Lung (tissue), 12 donors: Measurements from ENCODE around the gene P2RX5. TPM values are rescaled to one million over a fixed set of nuclear protein-coding genes. Genes with fewer than 3 reads are reported as not detected.
A peak's percentile ranks its signal among the peaks of the same experiment; 100 is the strongest.

ENCODE experiments used
- ATAC-seq: fragments of 200-7000 bp; cut with Tn5 transposase; one replicate; pipeline ENCODE4 v1.9.1; 2020; ENCODE audit warnings: moderate number of reproducible peaks; ENCODE audit not compliant: insufficient read depth, low FRiP score
- DNase-seq, 3 donors: peaks; one replicate each; pipeline ENCODE4 v3.0.0-alpha.2; 2013 to 2017
- H3K27ac ChIP-seq, 2 donors: one replicate each; pipeline ENCODE4 v1.5.1; 2013; ENCODE audit warnings: mild to moderate bottlenecking in 2 of 2, moderate library complexity in 2 of 2, control low read depth in 1 of 2, inconsistent platforms in 1 of 2, low read depth in 1 of 2, low read length in 1 of 2
- H3K27me3 ChIP-seq, 3 donors: one replicate each; pipeline ENCODE4 v1.5.1; 2013; ENCODE audit warnings: low read length in 2 of 3; ENCODE audit not compliant: control insufficient read depth in 3 of 3, insufficient read depth in 3 of 3
- H3K36me3 ChIP-seq, 4 donors: one replicate each; pipeline ENCODE4 v1.5.1; 2013; ENCODE audit warnings: low read length in 4 of 4, mild to moderate bottlenecking in 1 of 4, moderate library complexity in 1 of 4; ENCODE audit not compliant: control insufficient read depth in 4 of 4, insufficient read depth in 4 of 4
- H3K4me1 ChIP-seq, 5 donors: one replicate each; pipeline ENCODE4 v1.5.1; 2013; ENCODE audit warnings: low read length in 5 of 5, mild to moderate bottlenecking in 2 of 5, moderate library complexity in 1 of 5; ENCODE audit not compliant: control insufficient read depth in 5 of 5, insufficient read depth in 5 of 5
- H3K4me3 ChIP-seq: one replicate; pipeline ENCODE4 v1.5.1; 2013; ENCODE audit warnings: mild to moderate bottlenecking, control low read depth, moderate library complexity
- H3K9ac ChIP-seq, 2 donors: one replicate each; pipeline ENCODE4 v1.5.1; 2013; ENCODE audit warnings: low read length in 2 of 2, control low read depth in 1 of 2; ENCODE audit not compliant: insufficient read depth in 1 of 2
- H3K9me3 ChIP-seq, 4 donors: one replicate each; pipeline ENCODE4 v1.5.1; 2013; ENCODE audit warnings: low read length in 3 of 4, mild to moderate bottlenecking in 1 of 4, moderate library complexity in 1 of 4; ENCODE audit not compliant: control insufficient read depth in 4 of 4, insufficient read depth in 3 of 4
- WGBS, 2 donors: extraction: QIAGEN DNeasy Blood & Tissue Kit; methylation state at CpG; one replicate each; pipeline ENCODE4 v1.1.7; 2013; 5-methylcytosine and 5-hydroxymethylcytosine counted together
- polyA plus RNA-seq, 2 donors: library from polyadenylated mRNA; stranded (reverse); fragments of 200-250 nt; gene quantifications; one replicate each; pipeline ENCODE4 v1.2.1, GENCODE V29; 2013
- total RNA-seq, 2 donors: library from RNA; depleted of rRNA in 1 of 2; stranded (reverse); fragments of >200 nt in 1 of 2; gene quantifications; one replicate each; pipeline ENCODE4 v1.2.1, GENCODE V29; 2014 to 2021
- TF ChIP-seq, protein P1 (sequence below): IDR thresholded peaks from 2 replicates; pipeline ENCODE4 v1.5.1; 2012; ENCODE audit warnings: mild to moderate bottlenecking; ENCODE audit errors: control extremely low read depth, extremely low read depth
- donor health status: control.
- donor health status: control.
- donor health status: Bipolar disorder and iron deficiency.
- donor health status: healthy.
- donor health status: DM: yes; HTN: yes; CAD: no.

The P2RX5 gene
- total and polyA plus RNA-seq, 4 donors = 1.3 to 4.7 (median 3.3) TPM

DNA sequence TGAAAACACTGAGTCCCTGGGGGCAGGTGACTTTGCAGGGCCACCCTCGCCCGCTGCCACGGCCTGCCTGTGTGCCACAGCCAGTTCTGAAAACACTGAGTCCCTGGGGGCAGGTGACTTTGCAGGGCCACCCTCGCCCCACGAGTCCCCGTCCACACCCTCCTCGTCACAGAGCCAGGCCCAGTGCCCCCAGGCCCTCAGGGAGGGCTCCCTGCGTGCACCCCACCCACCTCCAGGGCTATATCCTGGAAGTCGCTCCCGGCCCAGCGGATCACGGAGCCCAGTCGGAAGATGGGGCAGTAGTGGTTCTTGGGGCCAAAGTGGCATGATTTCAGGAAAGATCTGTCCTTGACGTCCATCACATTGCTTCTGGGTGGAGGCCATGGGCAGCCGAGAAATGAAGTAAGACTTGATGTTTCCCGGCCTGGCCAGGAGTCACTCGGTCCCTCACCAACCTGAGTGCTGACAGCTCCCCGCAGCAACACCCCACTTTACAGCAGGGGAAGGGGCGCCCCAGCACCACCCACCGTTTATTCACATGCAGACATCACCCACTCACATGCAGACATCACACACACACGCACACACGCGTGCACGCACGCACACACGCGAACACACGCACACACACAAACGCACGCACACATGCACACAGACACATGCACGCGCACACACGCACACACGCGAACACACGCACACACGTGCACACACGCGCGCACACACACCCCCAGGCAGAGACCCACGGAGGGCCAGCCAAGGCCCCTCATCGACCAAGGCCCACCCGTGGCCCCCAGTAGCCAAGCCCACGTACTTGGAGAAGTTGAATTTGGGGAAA, 6.5 kb downstream of the P2RX5 start:
- DNase-seq = no peak
- ATAC-seq = no peak
- TF ChIP-seq, protein P1, sequence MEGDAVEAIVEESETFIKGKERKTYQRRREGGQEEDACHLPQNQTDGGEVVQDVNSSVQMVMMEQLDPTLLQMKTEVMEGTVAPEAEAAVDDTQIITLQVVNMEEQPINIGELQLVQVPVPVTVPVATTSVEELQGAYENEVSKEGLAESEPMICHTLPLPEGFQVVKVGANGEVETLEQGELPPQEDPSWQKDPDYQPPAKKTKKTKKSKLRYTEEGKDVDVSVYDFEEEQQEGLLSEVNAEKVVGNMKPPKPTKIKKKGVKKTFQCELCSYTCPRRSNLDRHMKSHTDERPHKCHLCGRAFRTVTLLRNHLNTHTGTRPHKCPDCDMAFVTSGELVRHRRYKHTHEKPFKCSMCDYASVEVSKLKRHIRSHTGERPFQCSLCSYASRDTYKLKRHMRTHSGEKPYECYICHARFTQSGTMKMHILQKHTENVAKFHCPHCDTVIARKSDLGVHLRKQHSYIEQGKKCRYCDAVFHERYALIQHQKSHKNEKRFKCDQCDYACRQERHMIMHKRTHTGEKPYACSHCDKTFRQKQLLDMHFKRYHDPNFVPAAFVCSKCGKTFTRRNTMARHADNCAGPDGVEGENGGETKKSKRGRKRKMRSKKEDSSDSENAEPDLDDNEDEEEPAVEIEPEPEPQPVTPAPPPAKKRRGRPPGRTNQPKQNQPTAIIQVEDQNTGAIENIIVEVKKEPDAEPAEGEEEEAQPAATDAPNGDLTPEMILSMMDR = no peak
- Histone ChIP-seq H3K4me1 (no peaks in the 10 kb centered on the region), H3K9ac (no peak overlapping the region), H3K4me3 (no peak overlapping the region), H3K27ac (no peak overlapping the region), H3K9me3 (no peaks in the 10 kb centered on the region), H3K36me3 (no peaks in the 10 kb centered on the region), H3K27me3 (peaks cover 3 to 27% (median 12%) of the 10 kb centered on the region in 3 donors)
- 88 to 92% methylated on average over 41 to 44 of the region's 44 CpGs for WGBS, 2 donors

GRCh38 chr17:3688852-3689261, 7.1 kb downstream of the P2RX5 start:
- 75 to 87% methylated on average over 11 to 14 of the region's 14 CpGs for WGBS, 2 donors
- Histone ChIP-seq H3K27ac (peak overlapping the region in 1 of 2 donors; percentile 24), H3K4me3 (no peak overlapping the region), H3K36me3 (no peaks in the 10 kb centered on the region), H3K27me3 (peaks cover 3 to 30% (median 9%) of the 10 kb centered on the region in 3 donors), H3K9me3 (no peaks in the 10 kb centered on the region), H3K4me1 (no peaks in the 10 kb centered on the region), H3K9ac (no peak overlapping the region)
- DNase-seq (no peak), ATAC-seq (no peak)
- TF ChIP-seq, protein P1 = no peak

DNA sequence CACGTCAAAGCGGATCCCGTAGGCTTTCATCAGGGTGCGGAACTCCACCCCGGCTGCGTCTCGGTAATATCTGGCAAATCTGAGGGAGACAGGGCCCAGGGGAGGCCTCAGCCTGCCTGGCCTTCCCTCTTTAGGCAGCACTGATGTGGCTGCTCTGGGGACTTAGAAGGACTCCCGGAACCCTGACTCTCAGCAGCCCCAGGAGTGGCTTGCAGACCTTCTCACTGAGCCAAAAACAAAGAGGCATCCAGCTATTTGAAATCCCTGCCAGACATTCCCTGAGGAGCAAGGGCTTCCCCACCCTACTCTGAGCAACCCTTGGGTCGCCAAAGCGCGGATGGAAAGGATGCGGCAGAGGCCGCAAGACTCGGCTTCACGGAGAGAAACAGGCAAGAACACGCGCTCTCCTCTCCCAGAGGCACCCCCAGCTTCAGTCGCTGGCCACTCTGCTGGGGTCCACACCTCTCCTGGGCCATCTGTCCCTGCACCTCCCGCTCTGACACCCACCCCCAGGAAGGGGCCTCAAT, 7.9 kb downstream of the P2RX5 start:
- H3K36me3 ChIP-seq = no peaks in the 10 kb centered on the region
- no peak overlapping the region for H3K9ac ChIP-seq
- no peak for DNase-seq
- H3K4me1 ChIP-seq = no peaks in the 10 kb centered on the region
- 40 to 53% methylated on average over 19 of the region's 19 CpGs for WGBS, 2 donors
- H3K27ac ChIP-seq = no peak overlapping the region
- no peaks in the 10 kb centered on the region for H3K9me3 ChIP-seq
- TF ChIP-seq, protein P1 = no peak
- no peak overlapping the region for H3K4me3 ChIP-seq
- peaks cover 3 to 30% (median 4%) of the 10 kb centered on the region in 3 donors for H3K27me3 ChIP-seq
- ATAC-seq = no peak
